Stimulated activated naive B cell treated with anti-CD40 and anti-IgM and Interleukin-4, amounts not matched to agents 10 μg/mL and 1 μg/mL and 100 μg/mL, for 72 hours (primary cell): Measurements from ENCODE around the gene STEAP3.

Experiments used
- ATAC-seq, 2 donors: fragments of 150-1000 bp; cut with Tn5 transposase; replicated peaks; 2 replicates each; pipeline ENCODE4 v1.10.0; 2021; ENCODE audit warnings: moderate library complexity in 1 of 2
- DNase-seq: peaks from one replicate; pipeline ENCODE4 v3.0.0; 2021
- H3K27ac Mint-ChIP-seq: one replicate; pipeline ENCODE4 v1.8.0; 2022; ENCODE audit warnings: mild to moderate bottlenecking, mixed read lengths
- H3K27me3 Mint-ChIP-seq, 2 donors: one replicate each; pipeline ENCODE4 v1.8.0; 2022; ENCODE audit warnings: mixed read lengths in 2 of 2
- H3K36me3 Mint-ChIP-seq, 2 donors: one replicate each; pipeline ENCODE4 v1.8.0; 2022; ENCODE audit warnings: mixed read lengths in 2 of 2, mild to moderate bottlenecking in 1 of 2
- H3K4me1 Mint-ChIP-seq, 2 donors: one replicate each; pipeline ENCODE4 v1.8.0; 2022; ENCODE audit warnings: mixed read lengths in 2 of 2, mild to moderate bottlenecking in 1 of 2
- H3K4me3 Mint-ChIP-seq, 2 donors: one replicate each; pipeline ENCODE4 v1.8.0; 2022; ENCODE audit warnings: mild to moderate bottlenecking in 2 of 2, mixed read lengths in 2 of 2, moderate library complexity in 1 of 2
- H3K9me3 Mint-ChIP-seq, 2 donors: one replicate each; pipeline ENCODE4 v1.8.0; 2022; ENCODE audit warnings: mixed read lengths in 2 of 2, mild to moderate bottlenecking in 1 of 2

The STEAP3 gene

GRCh38 chr2:119207447-119207846 is 16.2 kb upstream of the STEAP3 start:
- Mint-ChIP-seq H3K9me3 (no peaks in the 10 kb centered on the region), H3K27ac (no peak overlapping the region), H3K36me3 (no peaks in the 10 kb centered on the region), H3K27me3 (peaks cover 7 to 13% of the 10 kb centered on the region in 2 donors), H3K4me3 (no peak overlapping the region), H3K4me1 (no peaks in the 10 kb centered on the region)
- ATAC-seq (no peak), DNase-seq (no peak)

DNA sequence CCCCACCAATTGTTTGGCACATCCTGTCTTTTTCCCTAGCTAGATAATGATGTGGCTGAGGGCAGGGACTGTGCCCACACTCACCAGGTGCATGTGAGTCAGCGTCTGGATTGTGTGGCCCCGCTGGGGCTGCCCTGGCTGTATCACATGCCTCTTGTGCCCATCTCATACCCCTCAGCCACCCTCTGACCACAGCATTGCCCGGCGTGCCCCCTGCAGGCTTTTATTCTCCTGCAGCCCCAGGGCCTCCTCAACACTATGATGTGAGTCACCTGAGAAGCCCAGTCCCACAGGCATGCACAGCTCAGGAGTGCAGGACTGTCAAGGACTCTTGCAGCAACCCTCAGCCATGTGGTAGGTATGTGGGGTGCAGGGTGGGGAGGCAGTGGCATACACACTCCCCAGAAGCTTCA is 14.8 kb upstream of the STEAP3 start:
- H3K4me3 Mint-ChIP-seq: no peak overlapping the region
- H3K27me3 Mint-ChIP-seq: peaks cover 7 to 13% of the 10 kb centered on the region in 2 donors
- H3K27ac Mint-ChIP-seq: no peak overlapping the region
- DNase-seq (no peak), ATAC-seq (no peak)
- H3K36me3 Mint-ChIP-seq: no peaks in the 10 kb centered on the region
- H3K4me1 Mint-ChIP-seq: no peaks in the 10 kb centered on the region
- H3K9me3 Mint-ChIP-seq: no peaks in the 10 kb centered on the region

DNA sequence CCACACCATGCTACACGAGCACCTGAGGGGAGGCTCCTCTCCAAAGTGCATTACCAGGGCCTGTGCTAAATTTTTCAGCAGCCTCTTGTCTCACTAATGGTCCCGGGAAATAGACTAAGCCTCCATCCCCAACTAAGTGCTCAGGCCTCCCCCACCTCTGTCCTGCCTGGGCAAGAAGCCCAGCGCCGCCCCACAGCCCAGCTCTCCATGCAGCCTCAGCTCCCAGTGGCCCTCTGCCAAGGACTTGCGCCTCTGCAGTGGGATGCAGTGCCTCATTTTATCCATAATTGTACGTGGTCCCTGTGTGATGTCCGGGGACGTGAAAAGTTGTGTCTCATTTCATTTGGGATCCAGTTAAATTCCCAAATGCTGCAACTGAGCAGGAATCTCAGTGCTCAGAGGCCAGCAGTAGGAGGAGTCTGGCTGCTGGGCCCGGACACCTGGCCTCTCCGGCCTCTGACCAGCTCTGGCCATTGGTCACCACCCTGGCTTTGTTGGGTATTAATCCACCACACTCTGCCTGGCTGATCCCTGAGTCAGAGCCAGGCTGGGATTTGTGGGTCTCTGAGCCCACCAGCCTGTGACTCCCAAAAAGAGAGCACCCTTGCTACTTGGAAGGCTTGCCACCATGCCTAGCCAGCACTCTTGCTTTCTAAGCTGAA is 11.4 kb upstream of the STEAP3 start:
- no peak overlapping the region for H3K27ac Mint-ChIP-seq
- H3K36me3 Mint-ChIP-seq: no peaks in the 10 kb centered on the region
- ATAC-seq (no peak), DNase-seq (no peak)
- H3K4me3 Mint-ChIP-seq: no peak overlapping the region
- no peaks in the 10 kb centered on the region for H3K9me3 Mint-ChIP-seq
- H3K27me3 Mint-ChIP-seq: peaks cover 7 to 23% of the 10 kb centered on the region in 2 donors
- H3K4me1 Mint-ChIP-seq: no peaks in the 10 kb centered on the region

- Mint-ChIP-seq H3K27me3 (peaks cover 11 to 34% of the 10 kb centered on the region in 2 donors), H3K4me3 (no peak overlapping the region), H3K36me3 (no peaks in the 10 kb centered on the region), H3K27ac (no peak overlapping the region), H3K9me3 (no peaks in the 10 kb centered on the region), H3K4me1 (no peaks in the 10 kb centered on the region)
- DNase-seq: no peak
- no peak for ATAC-seq
Observed at GRCh38 chr2:119214453-119215037, 9.1 kb upstream of the STEAP3 start.

GRCh38 chr2:119216994-119217393 is 6.6 kb upstream of the STEAP3 start:
- no peak overlapping the region for H3K27ac Mint-ChIP-seq
- DNase-seq (no peak), ATAC-seq (no peak)
- no peaks in the 10 kb centered on the region for H3K9me3 Mint-ChIP-seq
- H3K36me3 Mint-ChIP-seq: no peaks in the 10 kb centered on the region
- H3K4me3 Mint-ChIP-seq: no peak overlapping the region
- H3K27me3 Mint-ChIP-seq: peaks cover 29 to 44% of the 10 kb centered on the region in 2 donors
- H3K4me1 Mint-ChIP-seq: no peaks in the 10 kb centered on the region

- H3K9me3 Mint-ChIP-seq: no peaks in the 10 kb centered on the region
- ATAC-seq: no peak
- H3K27me3 Mint-ChIP-seq: peaks cover 32 to 56% of the 10 kb centered on the region in 2 donors
- H3K4me3 Mint-ChIP-seq: no peak overlapping the region
- no peaks in the 10 kb centered on the region for H3K4me1 Mint-ChIP-seq
- H3K27ac Mint-ChIP-seq: no peak overlapping the region
- no peaks in the 10 kb centered on the region for H3K36me3 Mint-ChIP-seq
- DNase-seq: no peak
Observed at GRCh38 chr2:119218478-119219064, 5.1 kb upstream of the STEAP3 start.

GRCh38 chr2:119219873-119220272 is 3.8 kb upstream of the STEAP3 start:
- no peak for DNase-seq
- H3K4me1 Mint-ChIP-seq: no peaks in the 10 kb centered on the region
- no peak for ATAC-seq
- H3K36me3 Mint-ChIP-seq: no peaks in the 10 kb centered on the region
- H3K27ac Mint-ChIP-seq: no peak overlapping the region
- peaks cover 32 to 56% of the 10 kb centered on the region in 2 donors for H3K27me3 Mint-ChIP-seq
- no peaks in the 10 kb centered on the region for H3K9me3 Mint-ChIP-seq
- no peak overlapping the region for H3K4me3 Mint-ChIP-seq

DNA sequence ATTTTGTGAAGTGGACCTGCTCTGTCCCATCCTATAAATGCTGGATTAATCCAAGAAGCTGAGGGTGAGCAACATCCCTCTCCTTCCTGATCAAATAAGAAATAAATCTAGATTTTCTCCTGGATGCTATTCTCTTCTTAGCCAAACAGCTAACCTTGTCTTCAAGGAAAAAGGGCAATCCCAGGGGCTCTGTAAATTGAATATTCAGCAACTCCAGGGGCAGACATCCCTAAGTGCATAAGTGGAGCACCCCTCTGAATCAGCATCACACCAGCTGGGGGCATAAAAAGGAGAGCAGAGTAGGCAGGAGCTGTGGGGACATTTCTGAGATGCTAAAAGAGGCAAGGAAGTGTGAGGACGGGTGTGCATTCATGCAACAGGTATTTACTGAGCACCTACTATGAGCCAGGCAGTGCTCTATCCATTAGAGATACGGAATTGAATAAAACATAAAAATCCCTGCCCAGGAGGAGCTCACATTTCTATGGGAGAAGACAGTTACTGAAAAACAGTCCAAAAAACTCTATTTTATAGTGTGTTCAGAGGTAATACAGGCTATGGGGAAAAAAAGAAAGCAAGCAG is 2.8 kb upstream of the STEAP3 start:
- Mint-ChIP-seq H3K9me3 (no peaks in the 10 kb centered on the region), H3K27ac (no peak overlapping the region), H3K4me1 (no peaks in the 10 kb centered on the region), H3K27me3 (peaks cover 36 to 57% of the 10 kb centered on the region in 2 donors), H3K4me3 (no peak overlapping the region), H3K36me3 (no peaks in the 10 kb centered on the region)
- no peak for DNase-seq
- ATAC-seq: no peak

- no peaks in the 10 kb centered on the region for H3K9me3 Mint-ChIP-seq
- ATAC-seq: no peak
- H3K36me3 Mint-ChIP-seq: no peaks in the 10 kb centered on the region
- no peaks in the 10 kb centered on the region for H3K4me1 Mint-ChIP-seq
- H3K27me3 Mint-ChIP-seq: peaks cover 36 to 58% of the 10 kb centered on the region in 2 donors
- DNase-seq: no peak
- no peak overlapping the region for H3K4me3 Mint-ChIP-seq
- no peak overlapping the region for H3K27ac Mint-ChIP-seq
Observed at GRCh38 chr2:119221609-119222008, 2.0 kb upstream of the STEAP3 start.

GRCh38 chr2:119222213-119222612 is 1.4 kb upstream of the STEAP3 start:
- DNase-seq (no peak), ATAC-seq (no peak)
- Mint-ChIP-seq H3K4me1 (no peaks in the 10 kb centered on the region), H3K36me3 (no peaks in the 10 kb centered on the region), H3K27me3 (peaks cover 36 to 52% of the 10 kb centered on the region in 2 donors), H3K4me3 (no peak overlapping the region), H3K27ac (no peak overlapping the region), H3K9me3 (no peaks in the 10 kb centered on the region)

DNA sequence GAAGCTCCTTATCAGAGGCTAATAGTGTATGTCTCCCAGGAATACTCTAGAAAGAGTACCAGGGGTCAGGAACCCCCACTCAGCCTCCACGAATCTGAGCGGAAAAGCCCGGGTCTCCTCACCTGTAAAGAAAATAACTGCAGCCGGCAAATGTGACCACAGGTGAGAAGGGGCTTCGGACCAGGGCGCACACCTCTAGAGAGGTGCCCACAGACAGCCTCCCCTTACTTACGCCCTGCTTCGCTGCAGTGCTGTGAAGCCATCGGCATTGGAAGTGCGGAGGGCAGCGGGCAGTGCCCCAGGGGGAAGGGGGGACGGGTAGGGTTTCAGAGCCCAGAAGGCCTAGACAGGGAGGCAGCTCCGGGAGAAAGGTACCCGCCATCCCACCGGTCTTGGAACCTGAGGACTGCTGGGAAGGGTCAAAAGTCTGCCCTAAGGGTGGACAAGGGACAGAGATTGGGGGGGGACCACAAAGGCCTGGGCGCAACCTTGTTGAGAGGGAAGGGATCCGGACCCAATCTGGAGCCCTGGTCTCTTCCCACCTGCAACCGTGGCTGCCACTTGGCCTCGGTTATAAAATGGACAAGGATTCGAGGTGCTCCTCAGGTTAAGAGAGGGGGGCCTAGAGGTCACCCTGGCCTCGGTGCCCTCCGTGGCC is 642 bp upstream of the STEAP3 start:
- Mint-ChIP-seq H3K9me3 (no peaks in the 10 kb centered on the region), H3K27me3 (peaks cover 36 to 48% of the 10 kb centered on the region in 2 donors), H3K27ac (no peak overlapping the region), H3K36me3 (no peaks in the 10 kb centered on the region), H3K4me1 (no peaks in the 10 kb centered on the region), H3K4me3 (peak overlapping the region; percentile 59 to 80)
- DNase-seq (no peak), ATAC-seq (no peak)

DNA sequence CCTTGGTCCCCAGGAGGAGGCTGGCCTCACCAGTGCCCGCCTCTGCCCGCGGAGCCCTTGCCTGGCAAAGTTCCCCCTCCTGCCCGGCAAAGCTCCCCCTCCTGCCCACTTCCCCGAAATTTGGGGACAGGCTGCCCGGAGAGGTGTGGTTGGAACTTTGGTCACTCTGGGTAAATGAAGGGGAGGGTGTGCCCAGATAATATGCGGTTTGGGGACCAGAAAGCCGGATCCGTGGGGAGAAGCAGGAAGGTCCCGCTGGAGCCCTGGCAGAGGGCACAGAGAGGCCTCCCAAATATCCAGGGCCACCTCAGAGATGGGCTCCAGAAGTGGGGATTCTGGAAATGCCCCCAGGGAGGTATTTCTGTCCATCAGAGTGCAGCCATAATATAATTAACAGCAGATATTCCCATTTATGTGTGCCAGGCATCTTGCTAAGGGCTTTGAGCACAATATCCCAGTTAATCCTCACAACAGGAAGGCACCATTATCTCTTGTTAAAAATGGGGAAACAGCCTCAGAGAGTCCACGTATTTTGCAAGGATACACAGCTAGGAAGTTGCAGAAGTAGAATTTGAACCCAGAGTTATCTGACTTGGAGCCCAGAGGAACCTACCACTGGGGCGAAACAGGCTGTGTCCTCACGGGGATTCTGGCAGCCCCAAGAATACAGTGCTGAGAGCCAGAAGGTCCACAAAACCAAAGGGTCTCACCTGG is 914 bp downstream of the STEAP3 start:
- Mint-ChIP-seq H3K27me3 (peaks cover 33 to 39% of the 10 kb centered on the region in 2 donors), H3K4me3 (peak overlapping the region; percentile 50 to 58), H3K4me1 (no peaks in the 10 kb centered on the region), H3K27ac (no peak overlapping the region), H3K9me3 (no peaks in the 10 kb centered on the region), H3K36me3 (no peaks in the 10 kb centered on the region)
- no peak for ATAC-seq
- no peak for DNase-seq

- Mint-ChIP-seq H3K9me3 (no peaks in the 10 kb centered on the region), H3K27ac (no peak overlapping the region), H3K36me3 (no peaks in the 10 kb centered on the region), H3K4me1 (no peaks in the 10 kb centered on the region), H3K27me3 (peaks cover 29 to 32% of the 10 kb centered on the region in 2 donors), H3K4me3 (no peak overlapping the region)
- ATAC-seq: peak in 1 of 2 donors; percentile 43
- no peak for DNase-seq
Observed at GRCh38 chr2:119225105-119225865, 1.7 kb downstream of the STEAP3 start.
